ENCODE data around the gene CCL1. TPM values are rescaled to one million over a fixed set of nuclear protein-coding genes. Genes with fewer than 3 reads are reported as not detected.

Gene CCL1
- total RNA-seq, 1 experiment from 2014 or later = not detected

DNA sequence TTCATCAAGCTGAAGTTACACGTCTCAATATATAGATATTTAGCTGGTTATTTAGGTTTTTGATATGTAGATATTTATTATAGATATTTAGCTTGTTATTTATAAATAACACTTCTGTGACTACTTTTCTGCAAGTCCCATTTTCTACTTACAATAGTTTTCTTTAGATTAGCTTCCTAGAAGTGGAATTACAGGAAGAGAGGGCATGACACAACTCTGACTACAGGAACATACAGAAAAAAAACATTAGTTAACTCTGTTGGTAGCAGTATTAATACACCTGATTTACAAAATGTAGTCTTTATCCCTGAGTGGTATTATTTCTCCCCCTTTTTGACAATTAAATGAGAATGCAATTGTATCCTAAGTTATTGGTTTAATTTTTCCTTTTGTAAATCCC lies 21.2 kb upstream of the CCL1 start:
- no peak overlapping the region for H3K4me3 Mint-ChIP-seq (ENCODE audit: unreplicated experiment)
- H3K27me3 Mint-ChIP-seq (ENCODE audit: insufficient read depth, unreplicated experiment) = peaks cover 14% of the 10 kb centered on the region
- H3K9me3 Mint-ChIP-seq (ENCODE audit: unreplicated experiment) = peaks cover 7% of the 10 kb centered on the region
- CTCF ChIA-PET = interaction anchor here (1.1 kb wide), 1 partner anchor 38 kb away, joined by 4 read pairs; no protein-coding TSS in a partner anchor
- POLR2A ChIA-PET = no interaction called here
- no peaks in the 10 kb centered on the region for H3K36me3 Mint-ChIP-seq (ENCODE audit: insufficient read depth, unreplicated experiment)
- TF ChIP-seq, protein P1, sequence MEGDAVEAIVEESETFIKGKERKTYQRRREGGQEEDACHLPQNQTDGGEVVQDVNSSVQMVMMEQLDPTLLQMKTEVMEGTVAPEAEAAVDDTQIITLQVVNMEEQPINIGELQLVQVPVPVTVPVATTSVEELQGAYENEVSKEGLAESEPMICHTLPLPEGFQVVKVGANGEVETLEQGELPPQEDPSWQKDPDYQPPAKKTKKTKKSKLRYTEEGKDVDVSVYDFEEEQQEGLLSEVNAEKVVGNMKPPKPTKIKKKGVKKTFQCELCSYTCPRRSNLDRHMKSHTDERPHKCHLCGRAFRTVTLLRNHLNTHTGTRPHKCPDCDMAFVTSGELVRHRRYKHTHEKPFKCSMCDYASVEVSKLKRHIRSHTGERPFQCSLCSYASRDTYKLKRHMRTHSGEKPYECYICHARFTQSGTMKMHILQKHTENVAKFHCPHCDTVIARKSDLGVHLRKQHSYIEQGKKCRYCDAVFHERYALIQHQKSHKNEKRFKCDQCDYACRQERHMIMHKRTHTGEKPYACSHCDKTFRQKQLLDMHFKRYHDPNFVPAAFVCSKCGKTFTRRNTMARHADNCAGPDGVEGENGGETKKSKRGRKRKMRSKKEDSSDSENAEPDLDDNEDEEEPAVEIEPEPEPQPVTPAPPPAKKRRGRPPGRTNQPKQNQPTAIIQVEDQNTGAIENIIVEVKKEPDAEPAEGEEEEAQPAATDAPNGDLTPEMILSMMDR (IDR thresholded peaks at IDR 0.05; ENCODE audit: unreplicated experiment) = no peak
- H3K27ac Mint-ChIP-seq (ENCODE audit: low read depth, unreplicated experiment) = no peak overlapping the region
- no peak for DNase-seq (ENCODE audit: unreplicated experiment)
- intact Hi-C loops (cut with micrococcal nuclease) = no loop called here
- H3K4me1 Mint-ChIP-seq (ENCODE audit: insufficient read depth, unreplicated experiment) = no peaks in the 10 kb centered on the region
- BruUV-seq (replicated peaks) = no TSS peak

DNA sequence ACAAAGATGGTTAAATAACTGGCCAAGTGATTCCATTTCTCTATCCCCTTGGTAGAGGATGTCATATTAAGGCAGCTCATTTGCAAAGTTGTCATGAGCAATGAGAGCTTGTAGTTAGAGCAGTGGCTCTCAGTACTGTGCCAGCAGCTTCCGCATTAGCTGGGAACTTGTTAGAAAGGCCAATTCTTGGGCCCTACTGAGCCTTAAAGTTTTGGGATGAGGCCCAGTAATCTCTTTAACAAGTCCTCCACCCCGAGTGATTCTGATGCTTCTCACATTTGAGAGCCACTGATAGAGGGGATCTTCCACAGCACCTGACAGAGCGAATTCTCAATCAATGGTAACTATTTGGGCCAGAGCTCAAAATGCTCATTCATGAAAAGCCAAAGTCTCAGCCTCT lies 20.2 kb upstream of the CCL1 start:
- TF ChIP-seq, protein P1 (IDR thresholded peaks at IDR 0.05; ENCODE audit: unreplicated experiment) = no peak
- Mint-ChIP-seq H3K9me3 (ENCODE audit: unreplicated experiment) (peaks cover 7% of the 10 kb centered on the region), H3K27ac (ENCODE audit: low read depth, unreplicated experiment) (no peak overlapping the region), H3K36me3 (ENCODE audit: insufficient read depth, unreplicated experiment) (no peaks in the 10 kb centered on the region), H3K4me3 (ENCODE audit: unreplicated experiment) (no peak overlapping the region), H3K27me3 (ENCODE audit: insufficient read depth, unreplicated experiment) (peaks cover 14% of the 10 kb centered on the region), H3K4me1 (ENCODE audit: insufficient read depth, unreplicated experiment) (no peaks in the 10 kb centered on the region)
- CTCF ChIA-PET = interaction anchor here (0.7 kb wide), 1 partner anchor 113 kb away, joined by 3 read pairs; no protein-coding TSS in a partner anchor
- intact Hi-C loops (cut with micrococcal nuclease) = no loop called here
- BruUV-seq (replicated peaks) = no TSS peak
- POLR2A ChIA-PET = no interaction called here
- no peak for DNase-seq (ENCODE audit: unreplicated experiment)

DNA sequence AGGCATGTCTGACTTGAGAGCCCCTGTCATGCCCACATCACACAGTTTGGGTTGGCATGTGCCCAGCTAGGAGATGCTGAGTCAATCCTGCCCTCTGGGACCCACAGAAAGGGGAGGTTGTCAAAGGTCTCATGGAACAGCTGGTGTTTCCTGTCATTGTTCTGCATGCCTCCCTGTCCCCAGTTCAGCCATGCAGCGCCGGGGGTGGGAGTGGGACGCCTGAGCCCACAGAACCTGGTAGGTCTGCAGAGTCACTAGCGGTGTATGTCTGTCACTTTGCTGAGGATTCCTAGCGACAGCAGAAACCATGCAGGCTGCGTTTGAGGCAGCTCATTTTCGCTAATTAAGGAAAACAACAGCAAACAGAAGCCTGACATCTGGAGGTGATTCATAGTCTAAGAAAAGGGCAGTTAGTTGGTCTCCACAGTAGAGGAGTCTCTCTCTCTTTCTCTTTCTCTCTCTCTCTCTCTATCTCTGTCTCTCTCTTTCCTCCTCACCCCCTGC lies 19.6 kb upstream of the CCL1 start:
- no peak overlapping the region for H3K4me3 Mint-ChIP-seq (ENCODE audit: unreplicated experiment)
- peaks cover 14% of the 10 kb centered on the region for H3K27me3 Mint-ChIP-seq (ENCODE audit: insufficient read depth, unreplicated experiment)
- peaks cover 7% of the 10 kb centered on the region for H3K9me3 Mint-ChIP-seq (ENCODE audit: unreplicated experiment)
- H3K4me1 Mint-ChIP-seq (ENCODE audit: insufficient read depth, unreplicated experiment) = no peaks in the 10 kb centered on the region
- DNase-seq (ENCODE audit: unreplicated experiment) = no peak
- CTCF ChIA-PET = interaction anchor here (0.7 kb wide), 1 partner anchor 114 kb away, joined by 3 read pairs; no protein-coding TSS in a partner anchor
- H3K36me3 Mint-ChIP-seq (ENCODE audit: insufficient read depth, unreplicated experiment) = no peaks in the 10 kb centered on the region
- TF ChIP-seq, protein P1 (IDR thresholded peaks at IDR 0.05; ENCODE audit: unreplicated experiment) = no peak
- H3K27ac Mint-ChIP-seq (ENCODE audit: low read depth, unreplicated experiment) = no peak overlapping the region
- BruUV-seq (replicated peaks) = no TSS peak
- intact Hi-C loops (cut with micrococcal nuclease) = no loop called here
- POLR2A ChIA-PET = no interaction called here

DNA sequence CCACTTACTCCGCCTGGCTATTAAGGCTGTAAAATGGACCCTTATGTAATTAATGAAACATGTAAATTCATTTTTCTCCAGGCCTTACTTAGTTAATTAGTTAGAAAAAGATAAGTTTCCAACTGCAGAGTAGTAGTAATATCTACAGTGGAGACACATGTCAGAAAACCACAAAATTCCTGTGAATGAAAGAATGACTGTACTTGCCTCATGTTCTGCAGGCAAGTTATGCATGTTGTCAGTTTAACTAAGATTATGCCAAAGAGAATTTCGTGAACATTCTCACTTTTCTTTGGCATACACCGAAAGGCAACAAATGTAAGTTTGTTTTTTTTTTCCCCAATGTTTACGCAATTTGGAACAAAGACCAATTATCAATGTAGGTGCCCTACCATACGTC lies 16.8 kb upstream of the CCL1 start:
- no peak overlapping the region for H3K27ac Mint-ChIP-seq (ENCODE audit: low read depth, unreplicated experiment)
- no peak for DNase-seq (ENCODE audit: unreplicated experiment)
- TF ChIP-seq, protein P1 (IDR thresholded peaks at IDR 0.05; ENCODE audit: unreplicated experiment) = no peak
- BruUV-seq (replicated peaks) = no TSS peak
- no peaks in the 10 kb centered on the region for H3K4me1 Mint-ChIP-seq (ENCODE audit: insufficient read depth, unreplicated experiment)
- no peaks in the 10 kb centered on the region for H3K36me3 Mint-ChIP-seq (ENCODE audit: insufficient read depth, unreplicated experiment)
- intact Hi-C loops (cut with micrococcal nuclease) = no loop called here
- peaks cover 6% of the 10 kb centered on the region for H3K27me3 Mint-ChIP-seq (ENCODE audit: insufficient read depth, unreplicated experiment)
- CTCF ChIA-PET = no interaction called here
- POLR2A ChIA-PET = no interaction called here
- H3K4me3 Mint-ChIP-seq (ENCODE audit: unreplicated experiment) = no peak overlapping the region
- peaks cover 2% of the 10 kb centered on the region for H3K9me3 Mint-ChIP-seq (ENCODE audit: unreplicated experiment)

Measured in MCF 10A (cell line).